Astrocyte of the hippocampus (primary cell): ENCODE data around the gene MDK.
A peak's percentile ranks its signal among the peaks of the same experiment; 100 is the strongest.

Experiments
- DNase-seq: peaks from one replicate; pipeline ENCODE4 v3.0.0; 2011; ENCODE audit warnings: low read depth, low spot score

MDK gene

DNA sequence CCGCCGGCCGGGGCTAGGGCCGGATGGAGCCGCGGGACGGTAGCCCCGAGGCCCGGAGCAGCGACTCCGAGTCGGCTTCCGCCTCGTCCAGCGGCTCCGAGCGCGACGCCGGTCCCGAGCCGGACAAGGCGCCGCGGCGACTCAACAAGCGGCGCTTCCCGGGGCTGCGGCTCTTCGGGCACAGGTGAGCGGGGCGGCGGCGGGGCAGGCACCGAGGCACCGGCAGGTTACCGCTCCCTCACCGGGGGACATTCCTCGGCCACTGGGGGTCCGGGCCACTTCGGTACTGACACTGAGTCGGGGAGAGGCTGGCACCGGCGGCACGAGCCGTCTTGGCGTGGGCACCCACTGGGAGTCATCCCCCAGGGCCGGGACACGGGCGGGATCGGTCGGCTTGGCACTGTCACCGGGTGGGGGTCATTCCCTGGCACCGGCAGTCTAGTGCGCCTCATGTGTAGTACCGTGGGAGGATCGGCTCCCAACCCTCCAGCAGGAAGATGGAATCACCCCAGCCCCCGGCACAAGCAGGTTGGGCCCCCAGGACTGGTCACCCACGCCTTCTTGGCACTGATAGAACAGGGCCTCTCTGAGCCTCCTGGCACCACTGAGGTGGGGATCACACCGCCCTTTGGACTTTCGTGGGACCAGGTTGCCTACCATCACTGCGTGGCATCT, 33.7 kb upstream of the MDK start:
- DNase-seq: no peak

DNA sequence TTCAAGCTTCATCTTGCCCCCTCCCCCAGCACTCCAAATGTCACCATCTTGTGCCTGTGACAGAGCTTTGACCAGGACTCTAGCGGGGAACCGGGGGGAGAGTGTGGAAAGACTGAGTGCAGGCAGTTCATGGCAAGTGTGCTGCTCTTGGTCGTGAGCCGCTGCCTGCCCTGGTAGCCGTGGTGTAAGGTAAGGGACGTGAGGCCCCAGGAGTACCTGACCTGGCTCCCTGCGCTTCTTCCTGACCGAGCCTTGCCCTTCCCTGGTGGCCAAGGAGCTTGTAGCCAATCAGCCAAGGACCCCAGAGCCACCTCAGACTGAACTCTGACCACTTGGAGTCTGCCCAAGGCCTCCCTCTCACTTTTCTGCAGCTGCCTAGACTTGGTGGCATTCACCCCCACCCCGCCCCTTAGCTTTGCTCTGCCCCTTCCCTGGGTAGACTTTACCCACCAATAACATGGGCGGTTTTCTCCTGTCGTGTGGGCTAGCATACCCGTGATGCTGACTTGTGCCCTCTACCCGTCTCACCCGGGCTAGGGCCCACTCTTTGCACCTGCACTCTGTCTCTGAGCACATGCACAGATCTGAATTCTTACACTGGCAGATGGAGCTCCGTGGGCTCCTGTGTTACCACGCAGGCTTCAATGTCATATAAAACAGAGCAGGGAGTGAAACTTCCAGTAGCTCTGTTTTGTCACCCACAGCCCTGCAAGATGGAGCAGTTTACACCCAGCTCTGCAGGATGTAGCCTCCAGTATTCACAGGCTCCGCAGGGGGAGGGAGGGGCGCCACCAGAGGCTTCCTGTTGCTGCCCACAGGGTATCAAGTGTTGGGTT, 32.7 kb upstream of the MDK start:
- no peak for DNase-seq

DNA sequence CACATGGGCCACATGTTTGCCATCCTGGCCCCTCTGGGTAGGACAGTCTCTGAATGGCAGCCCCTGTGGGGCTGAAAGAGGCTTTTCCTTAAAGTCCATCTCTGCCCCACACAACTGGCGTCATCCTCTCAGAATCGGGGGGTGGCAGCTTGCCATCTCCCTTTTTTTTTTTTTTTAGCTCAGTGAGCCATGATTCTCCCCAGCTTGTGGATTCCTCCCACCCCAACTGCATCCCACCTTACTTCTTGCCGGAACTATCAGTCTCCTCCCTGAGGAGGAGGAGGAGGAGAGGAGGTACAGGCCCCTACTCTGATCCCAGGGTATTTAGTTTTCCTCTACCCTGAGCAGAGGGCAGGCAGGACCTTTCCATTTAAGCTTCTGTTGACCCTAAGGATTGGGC, 30.8 kb upstream of the MDK start:
- DNase-seq: no peak

DNA sequence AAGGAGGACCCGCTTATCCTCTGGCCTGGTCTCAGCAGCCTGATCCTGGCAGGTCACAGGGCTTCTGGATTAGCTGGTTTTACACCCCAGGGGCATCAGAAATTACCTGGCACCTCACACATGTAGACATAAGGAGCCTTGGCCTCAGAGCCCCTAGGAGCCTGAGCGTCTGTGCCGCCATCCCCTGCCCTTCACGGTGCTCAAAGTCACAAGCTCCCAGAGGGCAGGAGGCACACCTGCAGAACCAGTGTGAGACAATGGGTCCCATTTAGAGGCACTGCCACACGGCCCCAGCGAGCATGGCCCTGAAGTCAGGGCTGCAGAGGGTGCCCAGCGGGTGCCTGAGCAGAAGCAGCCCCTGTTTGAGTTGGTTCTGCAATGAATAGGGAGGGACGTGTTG, 30.3 kb upstream of the MDK start:
- no peak for DNase-seq

DNA sequence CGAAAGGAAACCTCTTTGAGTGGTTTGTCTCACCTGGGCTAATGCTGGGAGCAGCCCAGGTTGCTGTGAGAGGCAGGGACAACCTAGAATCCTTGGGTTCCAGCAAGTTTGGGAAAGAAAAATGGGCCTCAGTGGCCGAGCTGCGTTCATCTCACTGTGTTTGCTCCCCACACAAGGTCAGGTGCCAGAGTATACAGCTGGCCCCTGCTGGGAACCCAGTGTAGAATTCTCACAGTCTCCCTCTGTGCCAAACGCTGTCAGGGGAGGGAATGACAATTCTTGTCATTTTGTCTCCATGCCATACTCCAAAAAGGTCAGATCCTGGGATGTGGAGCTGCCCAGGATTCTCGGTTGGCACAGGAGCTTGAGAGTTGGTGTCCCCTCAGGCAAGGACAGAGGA, 29.9 kb upstream of the MDK start:
- DNase-seq: no peak

DNA sequence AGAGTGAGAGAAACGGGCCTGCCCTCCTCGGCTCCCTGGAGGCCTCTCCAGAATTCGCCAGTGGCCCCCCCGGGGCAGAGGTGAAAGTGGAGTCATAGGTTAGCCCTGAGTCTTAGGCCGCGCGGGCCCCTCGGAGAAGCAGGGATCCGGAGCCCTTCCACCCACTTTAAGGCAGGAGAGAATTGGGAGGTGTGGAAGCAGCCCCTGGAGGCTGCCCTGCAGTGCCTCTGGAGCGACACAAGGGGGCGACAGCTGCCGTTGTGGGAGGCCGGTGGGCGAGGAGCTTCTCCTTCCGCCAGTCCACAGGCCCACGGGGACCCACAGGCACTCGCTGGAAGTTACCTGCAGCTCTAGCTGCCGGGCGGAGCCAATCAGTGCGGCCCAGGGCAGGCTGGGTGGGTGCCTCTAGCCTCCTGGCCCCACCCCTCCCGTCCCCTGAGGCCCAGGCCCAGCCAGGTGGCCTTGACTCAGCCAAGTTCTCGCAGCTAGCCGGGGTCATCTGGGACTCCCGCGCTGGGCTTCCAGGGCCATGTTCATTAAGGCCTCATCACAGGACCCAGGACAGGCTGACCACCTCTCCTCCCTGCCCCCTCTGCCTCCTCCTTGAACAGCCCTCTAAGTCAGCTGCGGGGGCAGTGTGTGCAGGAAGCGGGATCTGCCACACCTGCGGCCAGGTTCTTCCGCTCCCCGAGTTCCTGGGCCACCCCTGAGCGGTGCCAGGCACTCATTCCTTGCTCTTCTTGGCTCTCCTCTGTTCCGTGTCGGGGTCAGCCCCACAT, 29.2 kb upstream of the MDK start:
- peak; percentile 56 for DNase-seq

DNA sequence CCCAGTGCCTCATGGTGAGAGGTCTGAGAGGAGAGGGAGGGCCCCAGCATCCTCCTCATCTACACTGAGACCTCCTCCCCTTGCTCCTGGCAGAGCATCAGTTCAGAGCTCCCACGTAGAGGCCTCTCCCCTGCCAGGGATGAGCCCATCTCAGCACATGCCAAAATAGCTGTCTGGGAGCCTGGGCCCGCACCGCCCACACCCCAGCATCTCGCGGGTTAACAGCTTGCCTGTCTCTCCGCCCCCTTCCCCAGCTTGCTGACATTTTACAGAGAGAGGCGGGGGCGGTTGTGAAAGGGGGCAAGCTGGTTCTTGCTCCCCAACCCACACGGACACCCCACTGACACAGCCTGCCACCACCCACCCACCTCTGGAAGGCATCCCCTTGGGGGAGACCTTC, 27.8 kb upstream of the MDK start:
- no peak for DNase-seq

DNA sequence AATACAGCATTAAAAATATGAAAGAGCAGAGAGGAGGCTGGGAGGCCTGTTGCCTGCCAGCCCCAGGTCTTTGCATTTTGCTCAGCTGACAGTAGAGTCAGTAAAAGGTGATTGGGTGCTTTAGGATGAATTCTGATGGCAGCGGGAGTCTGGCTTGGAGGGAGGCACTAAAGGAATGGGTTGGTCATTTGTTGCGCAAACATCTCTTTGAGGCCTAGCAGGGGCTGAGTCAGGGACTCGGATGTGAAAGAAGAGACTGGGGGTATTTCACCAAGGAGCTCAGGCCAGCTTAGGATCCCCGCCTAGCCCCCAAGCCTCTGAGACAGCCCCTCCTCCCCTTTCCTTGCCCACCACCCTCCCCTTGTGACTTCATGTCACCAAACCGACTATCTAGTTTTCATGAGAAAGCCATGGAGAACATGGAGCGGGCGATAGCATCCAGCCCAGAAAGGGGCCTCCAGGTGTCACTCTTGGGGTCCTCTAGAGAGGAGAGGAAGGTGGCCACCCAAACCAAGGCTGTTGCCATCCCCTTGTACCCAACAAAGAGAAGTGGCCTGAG, 24.5 kb upstream of the MDK start:
- no peak for DNase-seq

DNA sequence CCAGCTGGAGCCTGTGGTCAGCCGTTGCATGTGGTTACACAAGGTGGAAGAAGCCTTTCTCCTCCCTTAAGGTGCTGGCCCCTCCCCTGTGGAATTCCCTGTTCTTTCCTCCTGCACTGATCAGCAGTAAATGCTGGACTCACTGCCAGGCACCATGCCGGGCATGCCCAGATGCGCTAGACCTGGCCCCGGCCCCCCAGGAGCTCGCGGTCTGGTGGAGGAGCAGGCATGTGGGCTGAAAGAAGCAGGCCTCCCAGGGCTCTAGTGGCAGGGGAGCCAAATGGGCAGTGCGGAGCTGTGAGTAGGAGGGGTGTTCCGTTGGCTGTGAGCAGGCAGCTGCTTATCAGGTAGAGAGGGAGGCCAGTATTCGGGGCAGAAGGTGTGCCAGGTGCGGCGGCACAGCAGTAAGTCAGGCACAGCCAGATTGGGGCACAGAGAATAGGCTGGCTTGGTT, 24.0 kb upstream of the MDK start:
- DNase-seq: no peak

DNA sequence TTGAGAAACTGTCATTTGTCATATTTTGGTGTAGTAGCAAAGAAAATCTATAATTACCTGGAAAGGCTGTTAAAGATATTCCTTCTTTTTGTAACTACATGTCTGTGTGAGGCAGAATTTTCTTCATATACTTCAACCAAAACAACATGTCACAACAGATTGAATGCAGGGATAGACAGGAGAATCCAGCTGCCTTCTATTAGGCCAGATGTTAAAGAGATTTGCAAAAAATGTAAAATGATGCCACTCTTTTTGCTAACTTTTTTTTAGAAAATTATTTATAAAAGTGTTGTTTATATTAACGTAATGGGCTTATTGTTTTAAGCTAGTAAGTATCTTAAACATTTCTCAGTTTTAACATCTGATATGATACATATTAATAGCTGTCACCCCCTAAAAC, 21.5 kb upstream of the MDK start:
- DNase-seq: no peak

DNA sequence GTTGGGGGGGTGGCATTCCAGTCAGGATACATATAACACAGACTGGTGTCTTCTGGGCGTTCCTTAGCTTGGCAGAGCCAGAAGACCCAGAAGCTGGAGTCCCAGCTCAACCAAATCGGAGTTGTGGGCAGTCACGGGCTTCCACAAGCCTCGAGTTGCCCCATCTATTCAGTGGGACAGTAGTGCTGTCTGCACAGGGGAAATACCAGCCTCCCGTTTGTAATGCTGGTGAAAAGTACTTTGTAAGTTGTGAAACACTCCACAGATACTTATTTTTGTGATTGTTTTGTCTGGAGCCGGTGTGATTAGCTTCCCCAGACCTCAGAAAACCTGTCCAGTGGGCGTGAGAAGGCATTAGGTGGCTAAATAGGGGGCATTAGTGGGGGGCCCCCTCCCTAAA, 20.6 kb upstream of the MDK start:
- no peak for DNase-seq

DNA sequence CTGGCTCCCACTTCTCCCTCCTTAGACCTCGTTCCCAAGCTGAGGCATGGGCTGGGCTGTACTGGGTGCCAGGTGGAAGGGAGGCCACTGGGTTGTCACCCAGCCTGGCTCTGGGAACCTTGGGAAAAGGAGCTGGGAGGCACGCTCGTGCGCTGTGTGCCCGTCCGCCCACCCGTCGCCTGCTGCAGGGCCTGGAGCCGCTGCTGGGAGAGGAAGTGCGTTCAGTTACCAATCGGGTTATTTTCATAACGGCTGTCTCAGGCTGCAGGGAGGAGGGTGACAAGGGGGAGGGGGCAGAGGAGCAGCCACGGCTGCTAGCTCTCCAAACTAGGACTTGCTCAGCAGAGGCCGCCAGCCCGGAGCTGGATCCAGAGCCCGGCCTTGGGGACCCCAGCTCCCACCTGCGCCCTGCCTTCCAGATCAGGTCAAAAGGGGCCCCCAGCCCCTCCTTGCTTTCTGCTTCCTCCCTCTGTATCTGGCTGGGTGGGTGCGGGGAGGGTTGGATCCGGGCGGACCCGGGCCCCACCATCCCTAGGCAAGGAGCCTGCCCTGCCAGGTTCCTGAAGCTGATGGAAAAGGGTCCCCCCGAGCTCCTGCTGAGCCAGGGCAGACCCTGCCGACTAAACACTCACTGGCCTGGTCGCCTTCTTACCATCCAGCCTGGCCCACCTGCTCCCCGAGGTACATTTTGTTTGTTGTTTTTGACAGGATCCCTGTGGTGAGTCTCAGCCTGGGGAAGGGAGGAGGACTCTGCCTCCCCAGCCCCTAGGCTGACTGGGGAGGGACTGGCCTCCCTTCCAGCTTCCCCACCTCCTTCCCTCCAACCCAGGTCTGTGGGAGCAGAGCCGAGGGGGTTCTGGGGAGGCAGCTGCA, 19.9 kb upstream of the MDK start:
- DNase-seq: peak; percentile 50

DNA sequence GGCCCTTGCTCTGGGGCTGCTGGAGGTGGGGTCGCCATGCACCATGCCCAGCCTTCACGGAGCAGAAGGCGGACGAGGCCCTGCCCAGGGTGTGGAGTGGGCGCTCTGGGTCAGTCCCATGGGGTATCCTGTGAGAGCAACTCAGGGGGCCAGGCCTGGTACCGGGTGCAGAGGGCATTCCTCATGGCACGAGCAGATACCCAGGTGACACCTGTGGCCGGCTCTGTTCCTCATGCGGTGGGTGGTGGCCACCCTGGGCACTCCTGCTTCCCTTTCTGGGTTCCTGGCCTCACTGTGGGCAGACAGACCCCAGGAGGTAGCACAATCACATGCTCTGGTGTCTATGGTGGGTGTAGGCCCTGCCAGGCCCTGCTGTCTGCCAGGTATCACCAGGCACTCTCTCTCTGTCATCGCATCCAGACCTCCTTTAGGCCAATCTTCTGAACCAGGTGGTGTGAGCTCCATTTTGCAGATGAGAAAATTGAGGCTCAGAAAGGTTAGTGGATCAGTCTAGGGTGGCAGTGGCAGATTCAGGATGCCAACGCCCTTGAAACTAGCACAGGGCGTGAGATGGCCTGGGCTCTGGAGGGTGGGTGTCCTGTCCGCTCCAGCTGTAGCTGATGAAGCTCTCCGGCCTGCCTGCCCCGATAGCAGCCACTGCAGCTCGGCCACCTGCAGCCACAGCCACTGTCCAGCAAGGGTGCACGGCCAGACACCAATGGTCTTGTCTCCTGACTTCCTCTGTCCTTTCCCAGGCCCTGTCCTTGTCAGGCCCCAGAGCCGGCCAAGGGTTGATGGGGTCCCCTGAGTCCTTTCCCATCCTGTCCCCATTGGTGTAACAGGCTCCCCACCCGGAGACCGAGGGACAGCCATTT, 19.1 kb upstream of the MDK start:
- no peak for DNase-seq

DNA sequence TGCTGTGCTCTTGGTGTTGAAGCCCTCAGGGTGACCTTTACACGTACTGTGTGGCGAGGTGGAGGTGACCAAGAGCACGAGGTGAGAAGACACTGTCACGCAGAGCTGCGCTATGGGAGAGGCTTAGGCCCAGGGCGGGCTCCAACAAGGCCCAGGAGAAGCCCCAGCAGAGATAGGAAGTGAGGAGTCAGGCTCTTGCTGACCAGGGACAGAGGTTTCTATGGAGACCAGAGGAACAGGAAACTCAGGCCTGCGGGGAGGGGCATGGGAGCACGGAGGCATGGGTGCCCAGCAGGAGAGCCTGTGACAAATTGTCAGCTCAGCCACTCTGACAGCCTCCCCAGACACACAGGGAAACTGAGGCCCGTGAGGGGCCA, 18.4 kb upstream of the MDK start:
- DNase-seq: peak; percentile 61

DNA sequence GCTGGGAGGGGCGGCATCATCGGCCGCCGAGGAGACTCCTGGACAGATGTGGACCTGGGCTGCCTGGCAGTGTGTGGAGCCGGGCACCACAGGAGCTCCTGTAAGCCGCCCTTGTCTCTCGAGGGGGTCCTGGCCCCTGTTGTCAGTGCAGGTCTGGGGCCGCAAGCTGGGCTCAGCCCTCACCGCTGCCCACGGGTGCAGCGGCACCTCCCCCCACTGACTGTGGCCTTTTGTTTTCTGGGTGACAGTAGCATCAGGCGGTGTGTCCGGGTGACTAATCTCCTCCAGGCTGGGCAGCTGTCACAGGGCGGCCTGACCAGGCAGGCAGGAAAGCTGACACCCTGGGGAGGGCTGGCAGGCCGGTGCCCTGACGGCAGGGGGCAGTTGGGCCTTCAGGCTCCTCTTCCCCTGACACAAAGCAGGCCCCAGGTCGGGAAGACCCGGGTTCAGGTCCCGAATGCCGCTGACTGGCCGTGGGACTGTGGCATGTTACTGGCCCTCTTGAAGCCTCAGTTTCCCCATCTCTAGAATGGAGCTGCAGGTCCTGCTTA, 17.9 kb upstream of the MDK start:
- DNase-seq: peak; percentile 79

DNA sequence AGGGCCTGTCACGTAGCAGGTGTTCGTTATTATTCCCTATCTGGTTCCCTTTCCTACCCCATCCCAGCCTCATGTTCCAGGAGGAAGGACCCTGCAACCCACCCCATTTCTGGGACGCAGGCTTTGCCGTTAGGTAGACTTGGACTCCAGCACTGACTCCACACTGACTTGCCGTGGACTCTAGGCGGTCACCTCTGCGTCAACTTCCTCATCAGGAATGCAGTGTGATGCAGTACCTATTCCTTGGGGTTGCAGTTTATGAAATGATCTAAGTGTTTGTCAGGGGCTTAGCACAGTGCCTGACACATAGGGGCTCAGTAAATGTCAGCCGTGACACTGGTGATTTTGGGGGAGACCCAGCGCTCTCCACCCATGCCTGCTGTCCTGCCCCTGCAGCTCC, 17.4 kb upstream of the MDK start:
- DNase-seq: no peak

DNA sequence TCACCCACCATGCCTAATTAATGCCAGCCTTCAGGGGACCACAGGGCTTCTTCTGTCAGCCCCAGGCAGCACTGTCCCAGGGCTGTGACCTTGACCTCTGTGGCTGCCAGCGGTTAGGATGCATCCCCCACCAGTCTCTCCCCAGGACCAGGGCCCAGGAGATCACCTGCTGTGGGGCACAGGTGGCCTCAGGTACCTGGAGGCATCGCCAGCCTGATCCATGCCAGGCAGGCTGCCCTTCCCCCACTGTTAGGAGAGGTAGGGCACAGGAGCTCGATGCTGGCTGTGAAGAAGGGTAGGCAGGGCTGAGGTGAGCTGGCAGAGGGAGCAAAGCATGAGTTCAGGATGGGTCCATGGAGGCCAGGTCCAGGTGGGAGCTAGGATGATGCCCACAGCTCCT, 16.7 kb upstream of the MDK start:
- DNase-seq: no peak

DNA sequence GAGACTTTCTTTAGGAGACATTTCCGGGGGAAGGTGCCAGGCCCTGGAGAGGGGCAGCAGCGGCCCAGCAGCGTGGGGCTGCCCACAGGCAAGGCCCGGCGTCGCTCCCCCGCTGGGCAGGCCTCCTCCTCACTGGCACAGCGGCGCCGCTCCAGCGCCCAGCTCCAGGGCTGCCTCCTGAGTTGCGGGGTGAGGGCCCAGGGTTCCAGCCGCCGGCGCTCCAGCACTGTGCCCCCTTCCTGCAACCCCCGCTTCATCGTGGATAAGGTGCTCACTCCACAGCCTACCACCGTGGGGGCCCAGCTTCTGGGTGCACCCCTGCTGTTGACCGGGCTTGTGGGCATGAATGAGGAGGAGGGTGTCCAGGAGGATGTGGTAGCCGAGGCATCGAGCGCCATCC, 15.2 kb upstream of the MDK start:
- DNase-seq: no peak

DNA sequence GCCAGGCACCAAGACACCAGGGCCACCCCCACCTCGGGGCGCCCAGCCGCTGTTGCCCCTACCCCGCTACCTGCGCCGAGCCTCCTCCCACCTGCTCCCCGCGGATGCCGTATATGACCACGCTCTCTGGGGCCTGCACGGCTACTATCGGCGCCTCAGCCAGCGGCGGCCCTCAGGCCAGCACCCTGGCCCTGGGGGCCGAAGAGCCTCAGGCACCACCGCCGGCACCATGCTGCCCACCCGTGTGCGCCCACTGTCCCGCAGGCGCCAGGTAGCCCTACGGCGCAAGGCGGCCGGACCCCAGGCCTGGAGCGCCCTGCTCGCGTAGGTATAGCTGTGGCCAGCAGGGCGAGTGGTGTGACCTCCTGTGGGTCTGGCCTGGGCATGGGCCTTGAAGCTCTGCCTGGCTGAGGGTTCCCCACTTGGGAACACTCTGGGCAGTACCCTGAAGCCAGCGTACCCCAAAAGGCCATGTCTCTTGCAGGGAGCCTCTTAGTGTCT, 14.8 kb upstream of the MDK start:
- DNase-seq: no peak
